ENCODE results near the gene NOP56. TPM values are rescaled to one million over a fixed set of nuclear protein-coding genes. Genes with fewer than 3 reads are reported as not detected.

The NOP56 gene
- total and polyA plus RNA-seq, 2 of the 8 experiments (the other 6 are each of a cell fraction or from before 2014, with no cell fraction given) = 391 to 677 TPM

GRCh38 chr20:2633381-2633780, 19.1 kb upstream of the NOP56 start (continued):
- TF ChIP-seq E2F6 (IDR thresholded peaks at IDR 0.05) = no peak
- TF ChIP-seq KDM5A (IDR thresholded peaks at IDR 0.05; ENCODE audit: low read length) = no peak
- no peak for TF ChIP-seq TBP (IDR thresholded peaks at IDR 0.05; ENCODE audit: low read depth, low read length)
- TF ChIP-seq TAF7 (optimal IDR thresholded peaks at IDR 0.05; ENCODE audit: borderline replicate concordance, low read depth, low read length) = no peak
- TF ChIP-seq SIN3A (conservative IDR thresholded peaks at IDR 0.05 in 1 of 2, IDR thresholded peaks at IDR 0.05 in 1 of 2; ENCODE audit: low read depth in 1 of 2, low read length in 2 of 2) = no peak
- TF ChIP-seq NRF1 (IDR thresholded peaks at IDR 0.05; ENCODE audit: low read depth, low read length) = no peak
- TF ChIP-seq TCF12 (IDR thresholded peaks at IDR 0.05; ENCODE audit: low read depth, low read length) = no peak
